GM21529 (cell line): ENCODE measurements around the gene RNFT2.

Experiments
- ATAC-seq: cut with Tn5 transposase; IDR thresholded peaks from one replicate; pipeline ENCODE4 v1.9.1; 2021; ENCODE audit not compliant: unreplicated experiment

RNFT2 gene

DNA sequence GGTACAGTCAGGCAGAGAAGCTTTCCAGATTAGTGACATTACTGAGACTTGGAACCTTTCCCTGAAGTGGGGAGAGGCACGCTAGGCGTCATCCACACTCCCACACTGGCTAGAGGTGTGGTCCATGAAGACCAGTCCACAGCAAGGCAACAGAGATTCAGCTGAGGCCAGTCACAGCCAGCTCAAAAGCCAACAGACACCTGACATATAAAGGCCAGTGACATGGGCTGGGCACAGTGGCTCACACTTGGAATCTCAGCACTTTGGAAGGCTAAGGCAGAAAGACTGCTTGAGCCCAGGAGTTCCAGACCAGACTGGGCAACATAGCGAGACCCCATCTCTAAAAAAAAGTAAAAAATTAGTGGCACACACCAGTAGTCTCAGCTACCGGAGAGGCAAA lies 132.2 kb downstream of the RNFT2 start:
- no peak for ATAC-seq

DNA sequence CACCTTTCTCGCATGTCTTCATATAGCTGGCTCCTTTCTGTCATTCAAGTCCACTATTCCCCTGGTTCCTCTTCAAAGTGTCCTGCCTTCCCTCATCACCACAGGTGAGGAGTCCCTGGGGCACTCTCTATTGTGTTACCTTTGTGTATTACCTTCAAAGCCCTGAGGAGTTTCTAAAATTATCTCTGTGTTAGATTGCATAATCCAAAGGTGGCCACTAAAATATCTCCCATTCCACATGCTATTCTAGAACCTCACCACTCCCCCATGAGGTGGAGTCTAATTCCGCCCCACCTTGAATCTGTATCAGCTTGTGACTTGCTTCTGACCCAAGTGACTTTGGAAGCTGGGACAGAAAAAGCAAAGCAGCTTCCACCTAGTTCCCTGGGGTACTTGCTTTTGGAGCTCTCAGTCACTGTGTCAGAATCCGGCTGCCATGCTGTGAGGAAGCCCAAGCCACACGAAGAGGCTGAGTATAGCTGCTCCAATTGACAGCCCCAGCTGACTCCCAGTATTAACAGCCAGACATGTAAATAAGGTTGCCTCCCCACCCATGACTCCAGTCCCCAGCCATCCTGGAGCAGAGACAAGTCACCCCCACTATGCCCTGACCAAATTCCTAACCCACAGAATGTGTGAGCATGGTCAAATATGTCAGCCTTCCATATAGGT lies 136.3 kb downstream of the RNFT2 start:
- ATAC-seq = no peak

DNA sequence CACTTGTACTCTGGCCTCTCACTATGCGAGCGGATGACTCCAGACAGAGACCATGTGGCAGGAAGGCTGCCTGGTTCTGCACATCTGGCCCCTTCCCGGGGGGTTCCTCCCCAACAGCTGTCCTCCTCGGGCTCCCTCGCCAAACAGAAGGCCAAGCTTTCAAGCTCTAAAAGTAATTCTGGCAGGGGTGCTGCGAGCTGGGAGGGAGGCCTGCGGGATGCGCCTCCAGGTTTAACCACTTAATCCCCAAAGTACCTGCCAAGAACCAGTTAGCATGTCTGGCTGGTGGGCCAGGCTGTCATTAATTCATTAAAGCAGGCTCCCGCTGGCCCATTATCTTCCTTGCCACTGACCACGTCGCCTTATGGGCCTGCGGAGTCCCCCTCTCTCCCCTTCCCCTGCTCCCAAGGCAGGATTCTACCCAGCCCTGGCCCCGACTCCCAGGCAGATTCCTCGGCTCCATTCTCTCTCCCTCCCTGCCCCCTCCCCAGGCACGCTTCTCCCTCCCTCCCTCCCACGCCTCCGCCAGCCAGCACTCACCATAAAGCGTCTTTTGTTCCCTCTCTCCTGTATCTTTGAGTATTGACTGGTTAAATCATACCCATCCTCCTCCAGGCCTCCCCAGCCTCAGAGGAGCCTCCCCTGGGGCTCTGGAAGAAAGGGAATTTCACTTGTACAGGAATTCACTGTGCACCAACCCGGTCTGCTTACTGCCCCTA lies 138.2 kb downstream of the RNFT2 start:
- no peak for ATAC-seq

DNA sequence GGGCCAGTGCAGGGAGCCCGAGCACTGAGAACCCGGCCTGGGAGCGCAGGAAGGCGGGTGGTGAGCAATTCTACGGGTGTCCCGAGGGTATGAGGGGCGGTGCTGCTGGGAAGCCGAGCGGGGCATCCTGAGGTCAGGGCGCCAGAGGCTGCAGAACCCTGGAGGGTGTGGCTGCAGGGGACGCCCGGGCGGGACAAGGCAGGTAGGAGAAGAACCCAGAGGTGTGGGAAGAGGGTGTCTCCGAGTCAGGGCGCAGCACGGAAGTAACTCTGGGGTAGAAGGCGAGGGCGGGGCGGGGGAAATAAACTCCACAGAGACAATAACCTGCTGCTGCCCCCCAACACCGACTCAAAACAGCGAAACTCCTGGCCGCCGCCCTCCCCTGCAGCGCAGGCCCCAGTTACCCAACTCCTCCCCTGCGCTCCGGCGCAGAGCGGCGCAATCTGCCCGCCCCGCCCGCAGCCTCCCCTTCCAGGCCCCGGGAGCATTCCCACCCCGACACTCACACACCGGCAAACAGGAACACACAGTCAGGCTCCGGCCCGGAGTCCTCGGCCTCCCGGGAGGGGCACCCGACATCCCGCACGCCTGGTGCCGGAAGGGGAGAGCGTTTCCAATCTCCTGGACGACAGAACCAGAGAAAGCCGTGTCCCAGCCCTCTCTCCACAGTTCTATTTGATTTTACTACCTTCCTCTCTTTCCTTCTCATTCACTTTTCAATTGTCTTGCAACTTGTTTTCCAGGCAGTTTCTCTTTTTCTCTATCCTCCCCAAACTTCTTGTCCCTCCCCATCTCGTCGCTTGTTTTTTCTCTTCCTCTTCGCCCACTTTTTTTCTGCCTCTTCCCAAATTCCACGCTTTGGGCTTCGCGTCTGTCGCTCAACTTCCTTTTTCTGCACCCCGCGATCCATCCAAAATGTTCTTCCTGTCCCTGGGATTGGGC lies 140.7 kb downstream of the RNFT2 start:
- no peak for ATAC-seq

DNA sequence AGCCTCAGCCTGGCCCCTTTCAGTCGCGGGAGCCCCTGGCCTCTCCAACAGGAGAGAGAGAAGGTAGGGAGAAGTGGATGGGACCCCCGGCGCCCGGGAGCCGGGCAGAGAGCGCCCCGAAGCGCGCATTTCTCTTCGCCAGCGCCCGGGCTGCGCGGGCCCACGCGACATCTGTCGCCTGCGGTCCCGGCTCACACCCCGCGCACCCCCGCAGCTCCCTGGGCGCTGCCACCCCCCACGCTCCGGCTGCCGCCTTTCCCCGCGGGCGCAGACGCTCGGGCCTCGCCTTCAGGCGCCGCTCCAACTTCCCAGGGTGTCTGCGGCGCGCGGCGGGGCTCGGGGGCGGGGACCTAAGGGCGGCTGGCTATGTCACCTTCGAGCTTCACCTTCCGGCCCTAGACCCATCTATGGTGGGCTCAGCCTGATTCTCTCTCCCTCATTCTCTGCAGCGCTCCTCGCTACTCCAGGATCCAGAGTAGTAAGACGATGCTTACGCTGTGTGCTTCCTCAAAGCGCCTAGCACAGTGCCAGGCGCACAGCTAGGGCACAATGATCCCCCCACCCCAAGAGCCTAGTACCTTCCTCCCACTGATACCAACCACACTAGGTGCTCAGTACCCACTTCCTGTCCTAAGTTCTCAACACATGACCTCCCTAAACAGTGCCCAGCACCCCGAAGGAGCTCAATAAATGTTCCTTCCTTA lies 141.5 kb downstream of the RNFT2 start:
- no peak for ATAC-seq

DNA sequence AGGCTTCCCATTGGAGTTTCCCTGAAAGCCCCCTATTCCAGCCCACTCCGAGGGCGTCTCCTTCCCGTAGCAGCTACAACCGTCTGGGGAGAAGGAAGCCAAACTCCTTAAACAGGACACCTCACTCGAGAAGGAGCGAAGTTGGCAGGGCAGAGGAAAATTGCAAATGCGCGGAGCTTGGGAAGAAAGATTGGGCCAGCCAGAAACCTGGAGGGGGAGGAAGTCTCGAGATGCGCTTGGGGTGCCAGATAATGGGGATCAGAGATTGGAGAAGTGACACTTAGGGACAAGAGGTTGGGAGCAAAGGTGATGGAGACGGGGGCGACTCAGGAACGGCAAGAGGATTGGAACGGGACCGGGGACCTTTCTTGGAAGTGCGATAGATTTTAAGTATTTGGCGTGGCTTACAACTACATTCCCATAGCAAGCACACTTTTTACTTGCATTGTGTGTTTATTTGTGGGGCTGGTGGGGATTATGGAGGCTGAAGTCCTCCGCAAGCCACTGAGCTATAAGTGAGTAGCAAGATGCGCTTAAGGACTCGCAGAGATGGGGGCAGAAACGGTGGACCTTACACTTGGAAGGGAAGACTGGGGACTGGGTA lies 142.2 kb downstream of the RNFT2 start:
- no peak for ATAC-seq

DNA sequence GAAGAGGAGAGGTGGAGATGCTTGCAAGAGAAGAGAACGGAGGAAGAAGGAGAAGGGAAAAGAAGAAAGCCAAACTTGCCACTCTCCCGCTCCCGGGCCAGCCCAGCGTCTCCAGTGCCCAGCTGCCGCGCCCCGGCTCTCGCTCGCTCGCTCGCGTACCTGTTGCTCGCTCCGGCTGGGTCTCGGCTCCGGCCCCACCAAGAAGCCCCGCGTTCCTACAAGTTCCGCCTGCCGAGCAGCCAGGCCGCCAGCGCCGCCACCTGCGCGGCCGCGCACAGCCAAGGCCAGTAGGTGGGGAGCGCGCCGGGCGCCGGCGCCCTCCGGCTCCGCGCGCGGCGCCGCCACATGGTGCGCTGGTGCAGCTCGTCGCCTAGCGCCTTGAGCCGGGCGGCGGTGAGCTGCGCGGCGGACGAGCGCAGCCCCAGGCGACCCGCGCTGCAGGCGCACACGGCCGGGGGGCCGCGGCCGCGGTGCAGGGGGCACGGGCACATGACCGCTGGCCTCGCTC lies 142.8 kb downstream of the RNFT2 start:
- ATAC-seq = no peak

DNA sequence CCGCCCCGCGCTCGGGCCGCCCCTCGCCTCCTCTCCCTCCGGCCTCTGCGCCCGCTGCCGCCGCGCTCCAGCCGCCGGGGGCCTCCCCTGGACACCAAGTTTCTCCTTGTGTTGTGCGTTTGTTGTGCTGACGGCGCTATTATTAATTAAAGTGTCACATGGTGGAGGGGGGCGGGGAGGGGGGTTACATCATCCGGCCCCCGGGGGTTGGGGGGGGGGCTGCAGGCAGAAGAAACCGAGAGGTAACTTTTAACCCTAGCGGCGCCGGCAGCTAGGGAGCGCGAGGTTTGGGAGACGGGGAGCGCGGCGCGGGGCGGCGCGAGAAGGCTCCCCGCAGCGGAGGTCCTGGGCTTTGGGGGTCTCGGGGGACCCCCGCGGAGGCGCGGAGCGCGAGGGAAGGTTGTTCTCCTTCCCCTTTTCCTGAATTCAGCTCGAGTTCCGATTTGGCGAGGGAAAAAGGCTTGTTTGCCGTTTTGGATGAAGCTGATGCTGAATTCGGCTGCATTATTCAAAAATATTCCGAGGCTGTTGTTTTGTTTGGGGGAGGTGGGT lies 143.3 kb downstream of the RNFT2 start, which contains the start of gene HRK:
HRK (minus strand) TSS at position 117 of the 552 bp plus-strand sequence. CDS start 134 bp downstream, outside the sequence.
- ATAC-seq = no peak

DNA sequence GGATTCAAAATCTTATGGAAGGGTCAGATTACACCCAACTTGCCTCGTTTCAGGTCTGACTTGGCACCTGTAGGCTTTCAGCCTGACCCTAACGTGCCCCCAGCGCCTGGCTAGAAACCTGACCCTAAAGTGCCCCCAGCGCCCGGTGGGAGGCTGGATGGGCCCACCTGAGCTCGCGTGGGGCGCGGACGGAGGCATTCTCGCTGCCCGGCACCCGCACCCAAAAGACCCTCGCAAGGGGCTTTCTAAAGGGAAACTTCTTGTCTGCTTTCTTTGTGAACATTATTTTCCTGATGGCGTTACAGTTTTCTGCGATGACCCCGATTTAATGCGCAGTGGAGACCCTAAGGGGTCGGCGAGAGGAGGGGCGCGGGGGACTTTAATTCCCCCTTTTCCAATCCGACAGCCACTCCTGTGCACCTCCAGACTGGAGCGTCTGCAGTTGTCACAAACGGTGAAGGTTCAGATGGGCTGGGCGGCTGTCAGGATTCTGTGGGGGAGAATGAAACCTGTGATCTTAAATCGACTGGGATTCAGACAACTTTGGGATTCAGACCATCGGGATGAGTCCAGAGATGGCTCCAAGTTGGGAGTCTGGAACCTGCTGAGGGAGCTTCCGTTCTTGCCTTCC lies 143.9 kb downstream of the RNFT2 start:
- ATAC-seq = no peak

DNA sequence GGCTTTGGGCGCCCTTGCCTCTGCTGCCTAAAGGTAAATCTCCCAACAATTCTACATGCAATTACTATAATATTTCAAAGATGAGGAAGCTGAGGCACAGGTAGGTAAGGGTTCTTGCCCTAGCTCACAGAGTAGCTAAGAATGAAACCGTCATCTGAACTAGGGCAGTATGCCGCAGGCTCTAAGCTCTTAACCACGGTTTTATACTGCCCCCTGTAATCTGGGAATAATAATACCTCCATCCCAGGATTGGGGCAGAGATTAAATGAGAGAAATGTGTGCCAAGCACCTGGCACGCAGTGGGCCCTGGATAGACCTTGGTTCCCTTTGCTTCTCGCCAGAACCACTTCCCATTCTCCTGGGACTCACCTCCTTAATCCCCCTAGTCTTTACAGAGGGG lies 144.6 kb downstream of the RNFT2 start:
- no peak for ATAC-seq

DNA sequence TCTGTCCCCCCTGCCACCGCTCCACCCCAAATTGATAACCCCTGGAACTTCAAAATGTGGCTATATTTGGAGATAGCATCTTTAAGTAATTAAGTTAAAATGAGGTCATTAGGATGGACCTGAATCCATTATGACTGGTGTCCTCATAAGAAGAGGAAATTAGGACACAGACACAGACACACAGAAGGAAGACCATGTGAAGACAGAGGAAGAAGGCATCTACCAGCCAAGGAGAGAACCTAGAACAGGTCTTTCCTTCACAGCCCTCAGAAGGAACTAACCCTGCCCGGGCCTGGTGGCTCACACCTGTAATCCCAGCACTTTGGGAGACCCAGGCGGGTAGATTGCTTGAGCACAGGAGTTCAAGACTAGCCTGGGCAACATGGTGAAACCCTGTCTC lies 146.8 kb downstream of the RNFT2 start:
- no peak for ATAC-seq

DNA sequence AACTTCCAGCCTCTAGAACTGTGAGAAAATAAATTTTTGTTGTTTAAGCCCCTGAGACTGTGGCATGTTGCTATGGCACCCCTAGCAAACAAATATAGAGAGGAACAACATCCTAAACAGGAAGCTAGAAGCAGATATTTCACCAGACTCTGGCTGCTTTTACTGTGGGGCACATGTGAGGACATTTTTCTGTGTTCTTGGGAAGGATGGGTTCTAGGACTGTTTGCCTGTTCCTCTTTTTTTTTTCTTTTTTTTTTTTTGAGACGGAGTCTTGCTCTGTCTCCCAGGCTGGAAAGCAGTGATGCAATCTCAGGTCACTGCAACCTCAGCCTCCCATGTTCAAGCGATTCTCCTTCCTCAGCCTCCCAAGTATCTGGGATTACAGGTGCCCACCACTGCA lies 147.4 kb downstream of the RNFT2 start:
- no peak for ATAC-seq

DNA sequence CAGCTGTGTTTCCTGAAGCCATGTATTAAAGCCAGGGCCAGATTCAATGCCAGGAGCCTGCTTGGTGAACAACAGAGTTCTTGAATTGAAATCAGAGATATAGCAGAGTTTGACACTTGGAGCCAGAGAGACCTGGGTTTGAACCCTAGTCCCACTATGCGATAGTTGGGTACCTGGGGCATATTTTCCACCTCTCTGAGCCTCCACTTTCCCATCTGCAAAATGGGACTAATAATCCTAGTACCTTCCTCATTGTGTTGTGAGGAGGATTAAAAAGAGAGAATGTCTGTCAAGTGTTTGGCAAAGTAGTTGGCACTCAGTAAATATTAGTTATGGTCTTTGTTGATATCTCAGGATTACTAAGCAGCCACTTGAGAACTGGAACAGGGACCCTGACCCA lies 149.1 kb downstream of the RNFT2 start:
- ATAC-seq = no peak

DNA sequence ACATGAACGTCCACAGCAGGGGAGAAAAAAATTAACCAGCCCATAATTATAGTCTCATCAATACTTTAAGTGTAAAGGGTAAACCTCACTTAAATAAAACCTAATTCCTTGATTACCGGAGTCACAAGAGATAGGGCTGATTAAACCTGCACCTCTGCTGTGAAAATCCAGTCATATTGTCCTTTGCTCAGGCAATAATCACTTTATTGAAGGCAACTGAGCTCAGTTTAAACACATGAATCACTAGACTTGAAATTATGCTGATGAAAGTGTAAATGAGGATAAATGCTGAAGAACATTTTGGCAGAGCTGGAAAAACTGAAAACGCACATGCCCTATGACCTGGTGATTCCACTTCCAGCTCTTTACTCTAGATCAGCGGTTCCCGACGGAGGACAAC lies 149.8 kb downstream of the RNFT2 start:
- ATAC-seq = no peak

DNA sequence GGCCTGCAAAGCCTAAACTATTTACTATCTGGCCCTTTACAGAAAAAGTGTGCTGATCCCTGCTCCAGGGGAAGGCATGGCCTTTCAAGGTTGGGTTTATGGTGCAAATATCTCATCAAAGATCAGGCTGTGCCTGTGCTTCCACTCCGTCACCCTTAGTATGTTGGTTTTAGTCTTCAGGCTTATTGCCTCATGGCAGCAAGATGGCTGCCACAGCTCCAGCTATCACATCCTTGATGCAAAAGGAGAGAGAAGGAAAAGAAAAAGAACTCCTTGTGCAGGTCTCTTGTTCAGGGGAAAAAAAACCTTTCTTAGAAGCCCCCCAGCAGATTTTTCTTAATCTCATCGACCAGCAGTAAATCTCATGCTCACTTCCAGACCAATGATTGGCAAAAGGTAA lies 152.2 kb downstream of the RNFT2 start:
- no peak for ATAC-seq

DNA sequence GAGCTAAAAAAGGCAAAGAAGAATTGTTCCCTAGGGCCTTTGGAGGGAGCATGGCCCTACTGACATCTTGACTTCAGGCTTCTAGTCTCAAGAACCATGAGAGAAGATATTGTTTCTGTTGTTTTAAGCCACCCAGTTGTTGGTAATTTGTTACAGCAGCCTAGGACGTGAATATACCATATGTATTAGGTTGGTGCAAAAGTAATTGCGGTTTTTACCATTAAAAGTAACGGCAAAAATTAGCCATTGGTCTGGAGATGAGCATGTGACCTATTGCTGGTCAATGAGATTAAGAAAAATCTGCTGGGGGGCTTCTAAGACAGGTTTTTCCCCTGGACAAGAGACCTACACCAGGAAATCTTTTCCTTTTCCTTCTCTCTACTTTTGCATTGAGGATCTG lies 152.9 kb downstream of the RNFT2 start:
- ATAC-seq = no peak

DNA sequence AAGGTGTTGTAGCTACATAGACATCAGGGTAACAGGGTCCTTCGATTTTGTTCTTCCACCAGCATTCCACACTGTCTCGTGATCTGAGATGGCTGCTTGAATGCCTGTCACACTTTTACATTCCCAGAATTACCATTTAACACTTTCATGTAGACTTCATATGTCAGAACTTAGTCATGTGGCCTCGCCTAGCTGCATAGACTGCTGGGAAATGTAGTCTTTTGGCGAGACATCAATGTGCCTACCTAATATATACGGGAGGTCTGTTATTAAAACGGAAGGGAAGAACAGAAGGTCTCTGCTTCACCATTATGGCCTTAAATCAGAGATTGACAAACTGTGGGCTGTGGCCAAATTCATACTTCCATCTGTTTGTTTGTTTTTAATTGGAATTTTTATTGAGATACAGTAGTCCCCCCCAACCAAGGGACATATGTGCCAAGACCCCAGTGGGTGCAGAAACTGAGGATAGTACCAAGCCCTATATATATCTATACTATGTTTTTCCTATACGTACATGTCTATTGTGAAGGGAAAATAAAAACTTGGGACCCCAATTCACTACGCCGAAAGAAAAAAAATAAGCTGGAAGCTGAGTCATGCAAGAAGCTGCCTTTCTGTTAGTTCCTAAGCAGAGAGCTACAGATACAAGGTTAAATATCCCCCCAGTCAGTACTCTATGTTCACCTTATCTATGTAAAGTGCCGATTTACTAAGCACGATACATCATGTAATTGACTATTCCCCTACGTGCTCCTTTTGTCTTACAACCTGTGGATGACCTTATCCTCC lies 154.4 kb downstream of the RNFT2 start:
- no peak for ATAC-seq

DNA sequence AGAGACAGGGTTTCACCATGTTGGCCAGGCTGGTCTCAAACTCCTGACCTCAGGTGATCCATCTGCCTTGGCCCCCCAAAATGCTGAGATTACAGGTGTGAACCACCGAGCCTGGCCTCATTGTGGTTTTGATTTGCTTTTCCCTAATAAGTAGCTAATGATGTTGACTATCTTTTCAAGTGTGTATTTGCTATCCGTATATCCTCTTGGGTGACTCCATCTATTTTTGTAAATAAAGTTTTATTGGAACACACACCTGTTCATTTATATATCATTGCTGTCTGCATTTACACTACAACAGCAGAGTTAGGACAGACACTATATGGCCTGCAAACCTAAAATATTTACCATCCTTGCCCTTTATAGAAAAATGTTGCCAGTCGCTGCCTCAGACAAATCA lies 156.8 kb downstream of the RNFT2 start:
- ATAC-seq = no peak

DNA sequence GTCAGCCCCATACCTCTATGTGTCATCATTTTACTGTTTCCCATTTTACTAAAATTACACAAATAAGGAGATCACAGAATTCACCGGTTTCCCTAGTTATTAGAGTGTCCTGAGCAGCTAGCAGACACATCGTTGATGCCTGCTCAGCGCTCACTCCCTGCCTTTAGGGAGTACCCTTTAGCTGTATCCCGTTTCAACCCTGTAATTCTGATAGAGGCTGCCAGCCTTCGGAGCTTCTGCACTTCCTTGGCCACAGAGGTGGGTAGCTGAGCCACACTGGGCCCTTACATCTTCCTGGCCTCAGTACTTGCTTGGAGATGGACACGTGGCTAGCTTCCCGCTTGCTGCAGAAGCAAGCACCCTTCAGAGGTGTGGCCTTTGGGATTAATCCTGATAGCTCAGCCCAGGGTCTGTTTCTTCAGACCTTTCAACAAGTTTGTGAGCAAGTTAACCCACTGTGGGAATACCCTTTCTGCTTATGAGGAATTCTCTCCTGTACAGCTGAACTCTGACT lies 158.4 kb downstream of the RNFT2 start:
- ATAC-seq = no peak
